ENCODE data around the gene CACNB4.
A peak's percentile ranks its signal among the peaks of the same experiment; 100 is the strongest.
"Not testable (repeated sequence)": the region's sequence is repeated elsewhere in the genome, so short reads cannot be mapped to it uniquely, and the experiment has no call there.

The CACNB4 gene

GRCh38 chr2:151972241-151973012, 126.4 kb downstream of the CACNB4 start:
- no peak for DNase-seq

- no peak for DNase-seq
Measured at GRCh38 chr2:151971301-151972051, 127.4 kb downstream of the CACNB4 start.

GRCh38 chr2:151968770-151969470, 129.9 kb downstream of the CACNB4 start:
- no peak for DNase-seq

DNA sequence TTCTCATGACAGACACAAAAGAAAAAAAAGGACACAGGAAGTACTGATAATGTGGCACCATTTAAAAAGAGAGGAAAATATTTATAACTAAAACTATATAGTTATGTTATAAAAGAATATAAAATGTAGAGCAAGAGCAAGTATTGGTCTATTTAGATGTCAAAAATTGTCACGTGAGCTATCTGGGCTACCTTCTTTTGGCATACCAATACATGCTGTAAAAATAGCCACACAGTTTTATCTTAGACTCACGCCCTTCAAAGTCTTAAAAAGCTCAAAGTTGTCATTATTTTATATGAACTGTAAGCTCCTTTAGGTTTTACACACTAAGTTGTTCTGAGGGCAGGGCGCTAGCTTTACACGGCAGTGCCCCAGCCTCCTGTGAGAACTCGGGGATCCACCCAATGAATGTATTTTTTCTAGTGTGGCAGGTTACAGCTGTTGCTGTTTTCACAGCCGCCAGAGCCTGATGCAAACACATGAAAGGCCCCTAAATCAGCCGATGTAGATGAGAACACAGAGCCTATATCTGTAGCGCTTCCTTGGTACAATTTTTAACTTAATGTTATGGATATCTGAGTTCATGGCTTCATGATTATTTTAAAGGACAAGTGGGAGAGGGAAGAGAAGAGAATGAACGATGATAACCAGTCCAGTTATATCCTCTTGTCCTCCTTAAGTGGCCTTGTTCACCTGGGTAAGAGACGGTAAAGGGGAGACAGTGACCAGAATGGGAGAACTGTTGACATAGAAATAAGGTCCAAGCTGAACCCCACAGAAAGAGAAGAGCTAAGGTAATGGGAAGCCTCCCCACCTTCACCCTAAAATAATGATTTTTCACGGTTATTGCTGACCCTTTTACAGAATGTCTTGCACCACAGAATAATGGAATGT, 130.8 kb downstream of the CACNB4 start:
- no peak for DNase-seq

- no peak for DNase-seq
Measured at GRCh38 chr2:151965884-151966283, 133.0 kb downstream of the CACNB4 start.

GRCh38 chr2:151961558-151961957, 137.3 kb downstream of the CACNB4 start:
- DNase-seq: no peak

- no peak for DNase-seq
Measured at GRCh38 chr2:151959238-151959637, 139.6 kb downstream of the CACNB4 start.

DNA sequence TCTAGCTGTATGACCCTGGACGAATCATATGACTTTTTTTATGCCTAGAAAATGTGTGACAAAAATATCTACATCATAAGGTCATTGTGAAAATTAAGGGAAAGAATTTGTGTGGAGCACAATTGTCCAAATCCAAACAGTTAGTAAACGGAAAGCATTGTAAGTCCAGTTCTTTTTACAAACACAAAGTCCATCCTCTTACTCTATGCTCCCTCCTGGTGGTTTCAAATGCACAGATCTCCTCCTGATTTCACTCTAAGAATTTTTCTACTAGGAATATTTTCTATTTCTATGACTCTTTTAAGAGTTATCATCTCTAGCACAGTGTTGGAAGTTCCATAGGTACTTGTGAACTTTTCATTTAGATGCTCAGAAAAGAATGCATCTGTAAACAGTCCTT, 145.4 kb downstream of the CACNB4 start:
- DNase-seq: no peak

GRCh38 chr2:151952691-151953456, 146.0 kb downstream of the CACNB4 start:
- no peak for DNase-seq

DNA sequence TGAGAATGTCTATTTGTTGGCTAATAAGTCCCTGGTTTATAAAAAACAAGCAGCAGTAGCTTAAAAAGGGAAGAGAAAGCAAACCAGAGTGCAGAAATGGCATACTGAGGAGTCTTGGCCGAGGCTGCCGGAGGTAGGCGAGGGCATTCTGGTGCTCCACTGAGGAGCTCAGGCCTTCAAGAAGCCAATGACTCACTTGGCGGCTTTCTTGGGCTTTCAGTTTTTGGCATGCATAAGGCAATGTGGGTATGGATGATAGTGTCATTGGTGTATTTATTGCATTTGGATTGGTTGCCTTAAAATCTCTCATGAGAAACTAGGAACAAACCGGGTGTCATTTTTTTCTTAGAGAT, 151.1 kb downstream of the CACNB4 start:
- DNase-seq: no peak

GRCh38 chr2:151946899-151947812, 151.7 kb downstream of the CACNB4 start:
- DNase-seq: peak; percentile 27

DNA sequence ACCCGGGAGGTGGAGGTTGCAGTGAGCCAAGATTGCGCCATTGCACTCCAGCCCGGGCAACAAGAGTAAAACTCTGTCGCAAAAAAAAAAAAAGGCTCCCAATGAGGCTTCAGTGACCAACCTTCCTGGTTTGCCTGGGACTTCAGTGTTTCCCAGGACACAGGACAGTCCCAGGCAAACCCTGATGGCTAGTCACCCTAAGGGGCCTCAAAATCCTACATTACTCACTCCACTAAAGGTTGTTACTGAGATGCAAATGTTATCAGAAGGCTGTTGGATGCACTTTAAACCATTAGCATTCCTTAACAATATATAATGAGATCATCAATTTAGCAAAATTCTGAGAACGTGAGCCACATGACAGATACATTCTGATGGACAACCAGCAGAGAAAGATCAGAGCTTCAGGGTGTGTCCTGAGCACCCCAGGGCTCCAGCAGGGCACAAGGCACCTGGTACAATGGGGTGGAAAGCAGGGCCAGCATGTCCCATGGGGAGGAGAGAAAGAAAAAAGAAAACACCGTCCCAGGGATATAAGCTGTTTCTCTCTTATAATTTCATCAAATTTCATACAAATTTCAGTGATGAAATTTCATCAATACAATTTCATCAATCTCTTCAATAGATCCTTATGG, 152.5 kb downstream of the CACNB4 start:
- DNase-seq: no peak

DNA sequence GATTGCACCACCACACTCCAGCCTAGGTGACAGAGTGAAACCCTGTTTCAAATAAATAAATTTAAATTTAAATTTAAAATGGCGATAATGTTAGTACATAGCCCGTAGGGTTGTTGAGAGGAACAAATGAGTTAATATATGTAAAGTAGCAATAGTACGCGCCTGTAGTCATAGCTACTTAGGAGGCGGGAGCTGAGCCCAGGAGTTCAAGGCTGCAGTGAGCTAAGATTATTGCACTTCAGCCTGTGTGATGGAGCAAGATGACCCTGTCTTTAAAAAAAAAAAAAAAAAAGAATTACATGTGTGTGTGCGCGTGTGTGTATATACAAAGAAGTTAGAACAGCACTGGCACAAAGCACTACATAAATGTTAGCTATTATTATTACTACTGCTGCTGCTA, 153.2 kb downstream of the CACNB4 start:
- DNase-seq: no peak

DNA sequence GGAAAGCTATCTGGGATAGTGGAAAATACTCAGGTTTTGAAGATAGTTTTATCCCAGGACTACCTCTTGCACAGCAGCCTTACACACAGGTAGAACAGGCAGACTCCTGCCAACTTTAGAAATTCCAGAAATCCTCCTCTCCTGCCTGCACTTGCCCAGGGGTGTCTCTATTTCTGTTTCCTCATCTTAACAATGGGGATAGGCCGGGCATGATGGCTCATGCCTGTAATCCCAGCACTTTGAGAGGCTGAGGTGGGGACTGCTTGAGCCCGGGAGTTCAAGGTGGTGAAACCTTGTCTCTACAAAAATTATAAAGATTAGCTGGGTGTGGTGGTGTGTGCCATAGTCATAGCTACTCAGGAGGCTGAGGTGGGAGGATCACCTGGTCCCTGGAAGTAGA, 153.7 kb downstream of the CACNB4 start:
- no peak for DNase-seq

DNA sequence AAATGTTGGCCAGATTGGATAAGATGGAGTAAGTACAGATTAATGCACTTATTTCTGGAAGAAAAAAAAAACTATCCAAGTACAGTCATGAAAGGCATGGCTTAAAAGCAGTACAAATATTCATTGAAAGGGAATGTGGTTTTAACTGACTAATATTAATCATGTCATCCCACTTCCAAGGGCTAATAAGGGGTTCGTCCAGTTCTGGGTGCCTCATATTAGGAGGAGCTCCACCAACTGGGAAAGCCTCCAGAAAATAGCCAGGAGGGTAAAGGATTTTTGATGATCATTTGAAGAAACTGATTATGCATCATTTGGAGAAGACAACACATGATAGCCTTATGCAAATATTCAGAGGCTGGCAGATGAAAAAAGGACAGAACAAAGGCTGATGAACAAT, 155.4 kb downstream of the CACNB4 start:
- no peak for DNase-seq

GRCh38 chr2:151942540-151943205, 156.2 kb downstream of the CACNB4 start:
- not testable (repeated sequence) for DNase-seq

DNA sequence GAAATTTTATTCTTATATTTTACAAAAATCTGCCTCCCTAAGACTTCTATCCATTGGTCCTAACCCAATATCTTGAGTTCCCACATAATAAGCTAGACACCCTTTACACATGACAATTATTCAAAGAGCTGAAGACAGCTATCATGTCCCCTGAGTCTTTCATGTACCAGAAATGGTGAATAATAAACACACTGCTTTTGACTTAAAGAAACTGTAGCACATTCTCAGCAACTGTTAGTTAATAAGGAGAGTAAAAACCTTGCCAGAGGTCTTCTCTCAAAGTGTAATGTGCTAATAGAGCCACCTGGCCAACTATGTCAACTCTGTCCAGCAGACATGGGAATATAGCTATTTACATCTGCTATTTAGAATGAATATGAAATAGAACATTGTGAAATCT, 160.9 kb downstream of the CACNB4 start:
- DNase-seq: no peak

DNA sequence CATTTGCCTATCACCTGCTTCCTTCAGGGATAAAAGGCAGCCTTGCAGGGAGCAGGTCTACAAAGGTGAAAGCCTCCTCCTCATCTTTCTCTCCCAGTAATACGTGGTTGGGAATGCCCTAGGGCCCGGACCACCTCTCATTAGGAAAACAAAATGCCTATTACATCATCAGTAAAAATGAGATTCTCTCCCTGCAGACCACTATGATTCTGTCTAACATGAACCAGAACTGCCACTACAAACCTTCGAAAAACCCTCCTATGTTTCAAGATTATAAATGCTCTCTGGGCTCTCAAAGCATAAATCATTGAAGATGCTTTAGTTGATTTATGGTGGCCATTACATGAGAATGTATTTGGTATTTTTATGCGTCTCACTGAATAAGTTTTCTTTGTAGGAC, 162.2 kb downstream of the CACNB4 start:
- DNase-seq: no peak

DNA sequence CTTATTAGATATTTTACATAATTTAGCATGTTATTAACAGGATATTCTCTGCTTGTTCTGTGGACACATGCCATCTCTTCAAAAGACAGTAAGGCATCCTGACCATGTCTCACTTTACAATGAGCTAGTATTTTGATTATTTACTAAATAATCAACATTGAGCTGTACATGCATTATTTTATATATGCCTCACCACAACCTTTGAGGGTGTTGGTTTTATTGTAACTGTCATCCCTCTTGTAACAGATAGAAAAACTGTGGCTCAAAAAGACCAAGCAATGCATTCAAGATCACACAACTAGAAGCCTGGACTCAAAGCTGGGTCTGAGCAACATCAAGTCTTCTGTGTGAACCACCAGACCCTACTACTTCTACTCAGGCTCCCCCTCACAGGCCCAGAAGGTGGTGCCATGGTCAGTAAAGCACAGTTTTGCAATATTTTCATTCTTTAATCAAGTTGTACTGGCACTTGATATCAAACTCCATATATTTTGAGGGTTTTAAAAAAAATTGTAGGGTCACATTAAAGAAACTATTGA, 165.5 kb downstream of the CACNB4 start:
- no peak for DNase-seq

GRCh38 chr2:151931756-151932155, 167.1 kb downstream of the CACNB4 start:
- DNase-seq: no peak
